ENCODE data around the gene ETFBKMT.
"Not testable (repeated sequence)": the region's sequence is repeated elsewhere in the genome, so short reads cannot be mapped to it uniquely, and the experiment has no call there.

The ETFBKMT gene

DNA sequence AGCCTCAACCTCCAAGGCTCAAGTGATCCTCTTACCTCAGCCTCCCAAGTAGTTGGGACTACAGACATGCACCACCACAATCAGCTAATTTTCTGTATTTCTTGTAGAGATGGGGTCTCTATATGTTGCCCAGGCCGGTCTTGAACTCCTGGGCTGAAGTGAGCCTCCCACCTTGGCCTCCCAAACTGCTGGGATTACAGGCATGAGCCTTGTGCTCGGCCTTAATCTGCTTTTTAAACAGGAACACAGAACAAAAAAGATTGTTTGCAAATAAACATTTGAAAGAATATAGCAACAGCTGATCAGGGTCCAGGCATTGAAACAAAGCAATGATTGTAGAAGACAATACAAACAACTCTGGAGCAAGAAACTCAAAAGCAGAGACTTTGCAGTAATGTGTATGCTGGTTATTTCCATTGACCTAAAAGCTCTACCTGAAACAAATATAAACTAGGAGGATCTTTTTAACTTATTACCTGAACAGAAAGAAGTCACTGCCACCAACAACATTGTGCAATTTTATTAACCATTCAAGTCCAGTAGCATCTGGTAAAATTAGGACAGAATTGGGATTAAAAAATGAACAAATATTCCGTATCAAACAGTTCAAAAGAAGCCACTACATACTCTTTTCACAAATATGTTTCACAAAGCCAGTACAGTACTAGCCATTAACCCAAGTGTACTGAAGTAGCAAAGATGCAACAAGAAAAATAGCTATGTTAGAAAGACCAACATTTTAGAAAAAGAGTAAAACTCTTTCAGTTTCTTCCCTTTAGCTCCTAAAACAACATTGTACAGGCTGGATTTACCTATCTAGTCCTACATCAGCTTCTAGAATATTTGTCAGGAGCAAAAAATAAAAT is 55.2 kb downstream of the ETFBKMT start:
- Histone ChIP-seq H3K4me3 (no peak overlapping the region), H3K27ac (peak overlapping the region in 7 of 21 experiments; percentile 5 to 79 (median 51))

DNA sequence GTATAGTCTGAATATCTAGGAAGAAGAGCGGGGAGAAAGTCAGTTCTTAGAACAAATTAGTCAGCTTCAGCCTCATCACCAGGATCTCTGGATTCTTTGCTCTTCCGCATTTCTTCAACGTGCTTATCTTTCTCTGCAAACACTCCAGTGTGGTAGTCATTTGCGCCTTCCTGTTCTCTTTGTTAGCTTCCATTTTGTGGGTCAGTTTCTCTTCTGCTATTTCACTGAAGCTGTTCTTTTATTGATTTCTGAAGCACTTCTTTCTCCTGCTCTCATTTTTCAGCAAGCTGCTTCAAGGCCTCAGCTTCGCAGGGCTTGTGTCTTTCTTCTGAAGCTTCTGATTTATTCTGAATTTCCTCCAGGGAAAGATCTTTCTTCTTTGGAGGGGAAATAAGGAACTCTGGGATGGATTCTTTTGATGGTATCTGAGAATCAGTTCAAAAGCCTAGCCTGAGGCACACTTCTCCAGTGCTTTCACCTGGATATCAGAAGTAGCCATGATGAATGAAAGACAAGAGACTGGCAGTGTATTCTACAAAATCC is 55.9 kb downstream of the ETFBKMT start:
- peak overlapping the region in 13 of 21 experiments; percentile 1 to 79 (median 36) for H3K27ac ChIP-seq
- no peak overlapping the region for H3K4me3 ChIP-seq

DNA sequence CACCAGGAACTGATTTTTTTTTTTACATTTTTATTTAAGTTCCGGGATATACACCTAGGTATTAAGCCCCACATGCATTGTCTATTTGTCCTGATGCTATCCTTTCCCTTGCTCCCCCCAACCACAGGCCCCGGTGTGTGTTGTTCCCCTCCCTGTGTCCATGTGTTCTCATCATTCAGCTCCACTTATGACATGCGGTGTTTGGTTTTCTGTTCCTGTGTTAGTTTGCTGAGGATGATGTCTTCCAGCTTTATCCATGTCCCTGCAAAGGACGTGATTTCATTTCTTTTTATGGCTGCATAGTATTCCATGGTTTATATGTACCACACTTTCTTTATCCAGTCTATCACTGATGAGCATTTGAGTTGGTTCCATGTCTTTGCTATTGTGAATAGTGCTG is 57.5 kb downstream of the ETFBKMT start:
- H3K4me3 ChIP-seq, result not testable (repeated sequence)
- peak overlapping the region in 1 of 21 experiments; percentile 39 for H3K27ac ChIP-seq

DNA sequence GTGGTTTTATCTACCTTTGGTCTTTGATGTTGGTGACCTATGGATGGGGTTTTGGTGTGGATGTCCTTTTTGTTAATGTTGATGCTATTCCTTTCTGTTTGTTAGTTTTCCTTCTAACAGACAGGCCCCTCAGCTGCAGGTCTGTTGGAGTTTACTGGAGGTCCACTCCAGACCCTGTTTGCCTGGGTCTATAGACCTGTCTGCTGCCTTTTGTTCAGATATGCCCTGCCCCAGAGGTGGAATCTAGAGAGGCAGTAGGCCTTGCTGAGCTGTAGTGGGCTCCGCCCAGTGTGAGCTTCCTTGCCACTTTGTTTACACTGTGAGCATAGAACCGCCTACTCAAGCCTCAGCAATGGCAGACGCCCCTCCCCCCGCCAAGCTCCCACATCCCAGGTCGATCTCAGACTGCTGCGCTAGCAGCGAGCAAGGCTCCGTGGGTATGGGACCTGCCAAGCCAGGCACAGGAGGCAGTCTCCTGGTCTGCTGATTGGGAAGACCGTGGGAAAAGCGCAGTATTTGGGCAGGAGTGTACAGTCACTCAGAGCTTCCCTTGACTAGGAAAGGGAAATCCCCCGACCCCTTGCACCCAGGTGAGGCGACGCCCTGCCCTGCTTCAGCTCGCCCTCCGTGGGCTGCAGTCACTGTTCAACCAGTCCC is 59.2 kb downstream of the ETFBKMT start:
- peak overlapping the region in 1 of 21 experiments; percentile 26 for H3K27ac ChIP-seq
- not testable (repeated sequence) for H3K4me3 ChIP-seq

DNA sequence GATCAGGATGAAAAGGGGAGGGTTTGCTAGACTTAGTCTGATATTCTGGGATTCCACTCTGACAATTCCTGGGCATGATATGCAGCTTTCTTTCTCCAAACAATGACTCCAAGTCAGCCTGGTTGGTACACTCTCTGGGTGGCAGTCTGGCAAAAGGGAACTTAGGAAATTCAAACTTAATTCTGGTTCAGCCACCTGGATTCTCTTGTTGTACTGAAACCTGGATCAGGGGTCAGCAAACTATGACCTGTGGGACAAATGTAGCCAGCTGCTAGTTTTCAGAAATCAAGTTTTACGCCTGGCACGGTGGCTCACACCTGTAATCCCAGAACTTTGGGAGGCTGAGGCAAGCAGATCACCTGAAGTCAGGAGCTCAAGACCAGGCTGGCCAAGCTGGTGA is 63.1 kb downstream of the ETFBKMT start:
- Histone ChIP-seq H3K4me3 (no peak overlapping the region), H3K27ac (peak overlapping the region in 3 of 21 experiments; percentile 16 to 59 (median 58))
